GM12874 (cell line): ENCODE data around the gene MRPS27.
A peak's percentile ranks its signal among the peaks of the same experiment; 100 is the strongest.

ENCODE experiments used
- TF ChIP-seq, protein P1 (sequence below): IDR thresholded peaks from 2 replicates; pipeline ENCODE4 v1.5.1; 2011; ENCODE audit warnings: low read depth, mild to moderate bottlenecking, control low read depth, low read length, moderate library complexity; ENCODE audit not compliant: insufficient read depth

Gene MRPS27

DNA sequence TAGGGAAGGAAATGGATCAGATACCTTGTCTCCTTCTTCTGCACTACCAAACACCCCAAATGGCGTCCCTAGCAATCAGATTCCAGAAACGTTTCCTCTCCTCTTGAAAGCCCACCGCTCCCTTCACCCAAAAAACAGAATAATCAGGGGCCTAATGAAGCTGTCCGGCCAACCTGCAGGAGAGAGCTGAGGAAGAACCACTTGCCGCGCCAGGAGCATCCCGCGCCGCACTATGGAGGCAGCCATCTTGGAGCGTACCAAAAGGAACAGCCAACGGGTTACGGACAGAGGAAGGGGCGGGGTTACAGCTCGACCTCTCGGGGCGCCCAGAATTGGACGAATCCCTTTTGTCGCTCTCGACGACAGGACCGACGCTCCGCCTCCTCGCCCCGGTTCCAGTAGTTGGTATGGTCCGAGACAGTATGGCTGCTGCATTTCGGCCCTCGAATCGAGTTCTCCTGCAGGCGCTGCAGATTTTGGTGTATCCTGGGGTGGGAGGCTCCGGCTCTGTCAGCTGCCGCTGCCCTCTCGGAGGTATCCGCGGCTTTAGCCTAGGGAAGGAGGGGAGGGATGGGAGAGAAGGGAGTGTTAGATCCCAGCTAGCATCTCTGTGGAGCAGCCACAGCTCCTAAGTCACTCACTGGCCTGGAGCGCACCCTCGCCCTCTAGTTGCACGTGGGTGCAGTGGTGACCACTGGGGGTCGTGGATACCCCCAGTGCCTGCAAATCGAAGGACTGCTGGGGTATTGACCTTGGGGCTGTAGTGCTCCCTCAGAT, at the start of gene MRPS27, which contains the start of gene PTCD2:
MRPS27 (minus strand) TSS at position 265 of the 777 bp plus-strand sequence; CDS start at position 246, 19 bp downstream.
PTCD2 (plus strand) TSS at position 398 of the 777 bp plus-strand sequence; CDS start at position 408, 10 bp downstream.
- TF ChIP-seq, protein P1, sequence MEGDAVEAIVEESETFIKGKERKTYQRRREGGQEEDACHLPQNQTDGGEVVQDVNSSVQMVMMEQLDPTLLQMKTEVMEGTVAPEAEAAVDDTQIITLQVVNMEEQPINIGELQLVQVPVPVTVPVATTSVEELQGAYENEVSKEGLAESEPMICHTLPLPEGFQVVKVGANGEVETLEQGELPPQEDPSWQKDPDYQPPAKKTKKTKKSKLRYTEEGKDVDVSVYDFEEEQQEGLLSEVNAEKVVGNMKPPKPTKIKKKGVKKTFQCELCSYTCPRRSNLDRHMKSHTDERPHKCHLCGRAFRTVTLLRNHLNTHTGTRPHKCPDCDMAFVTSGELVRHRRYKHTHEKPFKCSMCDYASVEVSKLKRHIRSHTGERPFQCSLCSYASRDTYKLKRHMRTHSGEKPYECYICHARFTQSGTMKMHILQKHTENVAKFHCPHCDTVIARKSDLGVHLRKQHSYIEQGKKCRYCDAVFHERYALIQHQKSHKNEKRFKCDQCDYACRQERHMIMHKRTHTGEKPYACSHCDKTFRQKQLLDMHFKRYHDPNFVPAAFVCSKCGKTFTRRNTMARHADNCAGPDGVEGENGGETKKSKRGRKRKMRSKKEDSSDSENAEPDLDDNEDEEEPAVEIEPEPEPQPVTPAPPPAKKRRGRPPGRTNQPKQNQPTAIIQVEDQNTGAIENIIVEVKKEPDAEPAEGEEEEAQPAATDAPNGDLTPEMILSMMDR, result peak; percentile 51; the same call in 1 of the 2 replicates

- TF ChIP-seq, protein P1, result no peak
These were observed 49.7 kb upstream of the MRPS27 start for GRCh38 chr5:72369711-72370110.

DNA sequence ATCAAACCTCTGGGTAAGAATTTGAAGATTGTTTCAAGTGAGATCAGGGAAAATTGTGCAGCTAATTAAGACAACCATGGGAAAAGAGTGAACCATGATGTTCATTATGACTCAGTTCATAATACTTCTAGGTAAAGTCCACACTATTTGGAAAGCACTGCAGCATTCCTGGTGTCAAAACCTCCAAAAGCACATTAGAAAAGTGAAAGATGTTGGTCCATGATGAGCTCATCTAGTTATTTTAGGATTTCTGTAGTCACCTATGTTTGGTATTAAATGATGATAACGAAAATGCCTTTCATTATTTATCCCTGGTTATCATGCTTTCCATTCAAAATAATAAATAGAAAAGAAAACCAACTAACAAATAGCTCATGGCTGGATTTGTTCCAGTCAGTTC, 49.3 kb upstream of the MRPS27 start:
- TF ChIP-seq, protein P1, result no peak

DNA sequence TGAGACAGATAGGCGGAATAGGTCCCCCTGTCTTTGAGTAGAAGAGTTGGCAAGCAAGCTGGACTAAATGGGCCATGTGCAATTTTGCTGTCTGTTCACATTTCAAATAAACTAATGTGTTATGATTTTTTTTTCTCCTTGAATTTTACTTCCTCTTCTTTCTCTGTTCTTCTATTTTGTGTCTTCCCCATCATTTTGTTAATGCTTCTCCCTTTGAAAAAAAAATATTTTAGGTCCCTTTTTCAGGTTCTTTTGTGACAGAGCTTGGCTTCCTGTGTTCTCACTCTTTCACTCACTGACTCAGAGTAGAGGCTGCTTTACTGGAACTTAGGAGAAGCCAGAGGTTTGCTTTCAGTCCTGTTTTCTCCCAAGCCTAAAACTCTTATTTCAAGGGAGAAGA, 48.2 kb upstream of the MRPS27 start:
- TF ChIP-seq, protein P1, result no peak

DNA sequence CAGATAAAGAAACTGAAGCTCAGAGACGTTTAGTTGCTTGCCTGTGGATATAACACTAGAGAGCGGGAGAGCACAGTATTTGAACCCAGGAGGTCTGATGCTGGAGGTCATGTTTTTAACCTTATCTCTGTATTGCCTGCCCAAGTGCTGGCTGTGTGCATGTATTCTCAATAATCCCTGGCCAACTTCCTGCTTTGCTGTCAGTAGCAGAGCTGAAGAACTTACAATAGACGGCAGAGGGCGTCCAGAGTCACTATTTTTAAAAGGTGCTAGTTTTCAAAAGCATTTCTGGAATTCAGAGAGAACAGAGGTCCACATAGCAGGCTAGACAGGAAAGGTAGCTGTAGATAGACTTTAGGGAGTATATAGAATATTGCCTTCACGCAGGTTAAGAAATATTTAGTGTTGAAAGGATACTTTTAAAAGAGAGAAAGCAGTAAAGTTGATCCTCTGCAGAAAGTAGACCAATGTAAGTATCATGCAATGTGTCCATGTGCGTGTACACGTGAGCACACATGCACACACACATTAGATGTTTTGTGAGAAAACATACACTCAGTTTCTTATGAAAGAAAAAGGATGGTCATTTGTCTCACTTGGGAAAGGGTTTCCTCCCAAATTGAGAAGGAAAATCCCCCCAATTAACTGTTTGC, 46.4 kb upstream of the MRPS27 start:
- TF ChIP-seq, protein P1, result peak; percentile 64

- TF ChIP-seq, protein P1, result no peak
These were observed 44.9 kb upstream of the MRPS27 start for GRCh38 chr5:72364951-72365350.

DNA sequence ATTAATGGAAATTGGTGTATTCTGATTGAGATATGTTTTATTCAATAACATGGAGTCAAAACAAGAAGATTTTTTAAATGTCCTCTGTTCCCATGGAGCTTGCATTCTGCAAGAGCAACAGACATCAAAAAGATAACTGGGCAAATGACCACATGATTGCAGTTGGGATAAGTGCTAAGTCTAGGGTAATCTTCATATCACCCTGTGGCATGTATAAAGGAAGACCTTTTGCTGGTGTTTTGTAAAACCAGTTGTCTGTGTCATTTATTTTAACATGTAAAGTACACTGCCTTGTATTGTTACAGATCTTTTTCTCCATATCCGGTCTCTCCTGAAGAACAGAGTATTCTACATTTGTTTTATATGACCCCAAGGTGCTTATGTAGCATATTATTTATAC, 44.1 kb upstream of the MRPS27 start:
- TF ChIP-seq, protein P1, result no peak
